HEK293T (cell line): ENCODE data around the gene IL1RN.

Source experiments
- CTCF ChIA-PET: fragments of 350-600 bp; formaldehyde crosslinking; extraction: SDS; loops from one replicate; lab custom pipeline; 2021; ENCODE audit warnings: antibody characterized with exemption, inconsistent platforms; lab: Yijun Ruan, JAX
- POLR2A ChIA-PET: fragments of 350-600 bp; formaldehyde crosslinking; extraction: SDS; loops from one replicate; lab custom pipeline; 2020; ENCODE audit warnings: antibody characterized with exemption, inconsistent platforms; lab: Yijun Ruan, JAX
- DNase-seq: peaks from one replicate; pipeline ENCODE4 v3.0.0; 2012; ENCODE audit warnings: mixed read lengths; ENCODE audit errors: extremely low spot score
- ARNT ChIP-seq: fragments of 450-650 bp; IDR thresholded peaks from 2 replicates; pipeline ENCODE4 v1.6.1; 2017; ENCODE audit warnings: mild to moderate bottlenecking
- BHLHE40 ChIP-seq: fragments of 450-650 bp; IDR thresholded peaks from 2 replicates; pipeline ENCODE4 v1.6.1; 2016; ENCODE audit warnings: mild to moderate bottlenecking, moderate library complexity, borderline replicate concordance
- CTBP1 ChIP-seq: fragments of 450-650 bp; IDR thresholded peaks from 2 replicates; pipeline ENCODE4 v1.6.1; 2016; ENCODE audit warnings: borderline replicate concordance
- ELF4 ChIP-seq: fragments of 450-650 bp; IDR thresholded peaks from 2 replicates; pipeline ENCODE4 v1.6.1; 2017; ENCODE audit warnings: antibody characterized with exemption
- FOXA1 ChIP-seq: fragments of 450-650 bp; IDR thresholded peaks from 2 replicates; pipeline ENCODE4 v1.6.1; 2016; ENCODE audit warnings: mild to moderate bottlenecking
- FOXK2 ChIP-seq: fragments of 450-650 bp; IDR thresholded peaks from 2 replicates; pipeline ENCODE4 v1.6.1; 2016; ENCODE audit warnings: mild to moderate bottlenecking
- FOXM1 ChIP-seq: fragments of 450-650 bp; IDR thresholded peaks from 2 replicates; pipeline ENCODE4 v1.6.1; 2017; ENCODE audit warnings: mild to moderate bottlenecking, borderline replicate concordance
- HDGF ChIP-seq: fragments of 450-650 bp; IDR thresholded peaks from 2 replicates; pipeline ENCODE4 v1.6.1; 2017; ENCODE audit warnings: antibody characterized with exemption, borderline replicate concordance
- L3MBTL2 ChIP-seq: fragments of 450-650 bp; conservative IDR thresholded peaks from 2 replicates; pipeline ENCODE4 v1.6.1; 2016; ENCODE audit warnings: mild to moderate bottlenecking
- NFRKB ChIP-seq: fragments of 450-650 bp; IDR thresholded peaks from 2 replicates; pipeline ENCODE4 v1.6.1; 2016; ENCODE audit warnings: mild to moderate bottlenecking, moderate library complexity
- PKNOX1 ChIP-seq: fragments of 450-650 bp; IDR thresholded peaks from 2 replicates; pipeline ENCODE4 v1.6.1; 2016
- SP1 ChIP-seq: fragments of 450-650 bp; IDR thresholded peaks from 2 replicates; pipeline ENCODE4 v1.6.1; 2017
- SUZ12 ChIP-seq: fragments of 450-650 bp; IDR thresholded peaks from 2 replicates; pipeline ENCODE4 v1.6.1; 2016; ENCODE audit warnings: mild to moderate bottlenecking
- TARDBP ChIP-seq: fragments of 450-650 bp; IDR thresholded peaks from 2 replicates; pipeline ENCODE4 v1.6.1; 2016
- ZNF384 ChIP-seq: fragments of 450-650 bp; IDR thresholded peaks from 2 replicates; pipeline ENCODE4 v1.6.1; 2016

IL1RN gene

GRCh38 chr2:113157897-113158753 lies 30.7 kb downstream of the IL1RN start:
- ChIA-PET CTCF (interaction anchor here (0.6 to 3.2 kb wide), 6 partner anchors 14 to 46 kb away, joined by 3 to 19 read pairs (median 6); no protein-coding TSS in a partner anchor), POLR2A (interaction anchor here (0.7 to 0.9 kb wide), 2 partner anchors 16 to 25 kb away, joined by 3 to 5 read pairs; partner anchors contain the start of gene PSD4)
- TF ChIP-seq FOXK2 (no peak), ARNT (no peak), PKNOX1 (no peak), BHLHE40 (no peak), TARDBP (no peak), ZNF384 (no peak), ELF4 (no peak), FOXA1 (no peak)
- no peak for DNase-seq

GRCh38 chr2:113158884-113159553 lies 31.6 kb downstream of the IL1RN start:
- ChIA-PET POLR2A (interaction anchor here (0.7 kb wide), 1 partner anchor 24 kb away, joined by 3 read pairs; no protein-coding TSS in a partner anchor), CTCF (interaction anchor here (0.8 to 3.2 kb wide), 3 partner anchors 13 to 45 kb away, joined by 3 to 19 read pairs (median 5); no protein-coding TSS in a partner anchor)
- no peak for TF ChIP-seq CTBP1
- DNase-seq = no peak

GRCh38 chr2:113160248-113160647 lies 32.9 kb downstream of the IL1RN start:
- ChIA-PET CTCF (no interaction called here), POLR2A (no interaction called here)
- TF ChIP-seq BHLHE40 = no peak
- TF ChIP-seq PKNOX1 = no peak
- TF ChIP-seq SP1 = no peak
- no peak for DNase-seq

GRCh38 chr2:113160962-113161361 lies 33.6 kb downstream of the IL1RN start:
- CTCF ChIA-PET = no interaction called here
- DNase-seq = no peak

DNA sequence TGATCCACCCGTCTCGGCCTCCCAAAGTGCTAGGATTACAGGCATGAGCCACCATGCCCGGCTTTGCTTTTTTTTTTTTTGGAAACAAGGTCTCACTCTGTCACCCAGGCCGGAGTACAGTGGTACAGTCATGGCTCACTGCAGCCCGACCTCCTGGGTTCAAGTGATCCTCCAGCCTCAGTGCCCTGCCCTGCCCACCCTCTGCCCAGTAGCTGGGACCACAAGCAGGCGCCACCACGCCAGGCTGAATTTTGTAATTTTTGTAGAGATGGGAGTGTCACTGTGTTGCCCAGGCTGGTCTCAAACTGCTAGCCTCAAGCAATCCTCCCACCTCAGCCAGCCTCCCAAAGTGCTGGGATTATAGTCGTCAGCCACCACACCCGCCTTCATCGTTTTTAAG lies 34.8 kb downstream of the IL1RN start:
- ChIA-PET POLR2A (no interaction called here), CTCF (no interaction called here)
- no peak for DNase-seq
- no peak for TF ChIP-seq NFRKB
- no peak for TF ChIP-seq PKNOX1
- TF ChIP-seq SUZ12 = no peak
- no peak for TF ChIP-seq L3MBTL2
- no peak for TF ChIP-seq HDGF
- no peak for TF ChIP-seq ELF4

More at GRCh38 chr2:113160962-113161361, 33.6 kb downstream of the IL1RN start:
- TF ChIP-seq SUZ12 (no peak), FOXA1 (no peak), FOXK2 (no peak), ZNF384 (no peak), CTBP1 (no peak), SP1 (no peak), PKNOX1 (no peak), TARDBP (no peak)
- POLR2A ChIA-PET = no interaction called here

- ChIA-PET CTCF (interaction anchor here (1.0 to 2.3 kb wide), 2 partner anchors 10 to 36 kb away, joined by 5 to 8 read pairs; no protein-coding TSS in a partner anchor), POLR2A (no interaction called here)
- TF ChIP-seq FOXM1 (no peak), FOXK2 (no peak), HDGF (no peak), ARNT (no peak), SUZ12 (no peak)
- DNase-seq = no peak
Observed at GRCh38 chr2:113162869-113163268, 35.5 kb downstream of the IL1RN start.
